Daoy (cell line): ENCODE measurements around the gene SPINDOC. TPM values are rescaled to one million over a fixed set of nuclear protein-coding genes. Genes with fewer than 3 reads are reported as not detected.

Source experiments
- DNase-seq: peaks from one replicate; pipeline ENCODE4 v3.0.0-alpha.2; 2015; ENCODE audit warnings: low read depth
- total RNA-seq: library from RNA; depleted of rRNA; stranded (reverse); fragments of >200 nt; shearing (Covaris generic); gene quantifications from 2 replicates; pipeline ENCODE4 v1.2.3, GENCODE V29; 2014

The SPINDOC gene
- total RNA-seq, 1 experiment from 2014 or later: 41.0 TPM

DNA sequence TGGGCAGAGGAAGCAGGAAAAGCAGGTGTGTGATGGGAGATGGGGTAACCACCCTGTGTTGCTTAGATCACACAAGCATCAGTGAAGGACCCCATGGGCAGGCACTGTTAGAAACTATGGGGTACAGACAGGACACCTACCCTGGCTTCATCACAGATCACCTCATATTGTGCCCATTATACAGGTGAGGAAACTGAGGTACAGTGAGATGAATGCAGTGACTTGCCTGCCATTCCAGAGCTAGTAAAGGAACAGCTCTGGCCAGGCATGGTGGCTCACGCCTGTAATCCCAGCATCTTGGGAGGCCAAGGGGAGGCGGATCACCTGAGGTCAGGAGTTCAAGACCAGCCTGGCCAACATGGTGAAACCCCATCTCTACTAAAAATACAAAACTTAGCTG lies 19.8 kb downstream of the SPINDOC start:
- no peak for DNase-seq

- no peak for DNase-seq
Measured at GRCh38 chr11:63834535-63835157, 21.4 kb downstream of the SPINDOC start.

- no peak for DNase-seq
Measured at GRCh38 chr11:63835158-63835545, 21.9 kb downstream of the SPINDOC start.

DNA sequence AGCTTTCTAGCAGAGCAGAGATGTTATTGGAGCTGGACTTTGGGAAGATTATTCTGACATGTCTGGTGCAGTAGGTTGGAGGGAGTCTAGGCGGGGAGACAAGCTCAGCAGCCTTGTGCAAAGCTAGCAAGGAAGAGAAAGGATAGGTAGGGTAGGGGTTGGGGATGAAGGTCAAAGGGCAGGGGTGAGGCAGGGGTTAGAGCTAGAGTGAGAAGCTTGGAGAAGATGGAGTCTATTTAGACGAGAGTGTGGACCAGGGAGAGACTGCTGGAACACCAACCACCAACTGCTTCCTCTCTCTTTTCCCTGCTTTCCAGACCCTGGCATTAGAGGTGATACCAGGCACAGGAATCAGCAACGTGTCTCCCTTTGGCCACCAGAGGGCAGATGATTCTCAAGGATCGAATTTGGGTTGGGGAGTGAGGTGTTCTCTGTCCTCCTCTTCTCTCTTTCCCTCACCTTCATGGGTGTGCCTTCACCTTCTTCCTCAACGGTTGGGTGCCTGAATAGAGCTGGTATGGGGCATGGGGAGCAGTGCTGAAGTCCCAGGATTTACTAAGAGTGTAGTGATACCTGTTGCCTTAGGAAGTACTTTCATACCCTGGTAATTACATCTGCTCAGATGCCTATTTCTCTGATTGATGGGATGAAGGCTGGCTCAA lies 23.9 kb downstream of the SPINDOC start:
- peak; percentile 69 for DNase-seq

DNA sequence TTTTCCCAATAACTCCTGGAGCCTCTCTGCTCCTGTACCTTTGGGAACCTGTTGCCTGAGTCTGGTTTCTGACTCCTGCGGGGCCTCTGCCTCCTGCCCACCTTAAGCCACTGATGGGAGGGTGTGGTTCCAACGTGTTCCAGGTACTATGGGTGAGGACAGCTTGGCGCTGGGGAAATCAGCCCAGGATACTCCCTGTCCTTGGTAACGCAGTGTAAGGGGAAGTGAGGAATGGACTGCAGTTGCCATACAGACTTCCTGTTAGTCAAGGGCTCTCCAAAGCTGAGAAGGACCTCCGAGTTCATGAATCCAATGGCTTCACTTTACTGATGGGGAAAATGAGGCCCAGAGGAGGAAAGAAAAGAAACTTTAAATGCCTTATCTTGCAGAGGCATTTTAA lies 24.5 kb downstream of the SPINDOC start:
- no peak for DNase-seq

GRCh38 chr11:63838150-63838677 lies 25.0 kb downstream of the SPINDOC start:
- DNase-seq: no peak

- DNase-seq: peak; percentile 96
Measured at GRCh38 chr11:63838678-63839507, 25.6 kb downstream of the SPINDOC start, which contains the start of gene MARK2. TSS of gene MARK2 (plus strand) at chr11:63839110. CDS start at chr11:63839507, 397 bp downstream.

- DNase-seq: peak; percentile 48
Measured at GRCh38 chr11:63839508-63840355, 26.5 kb downstream of the SPINDOC start.

DNA sequence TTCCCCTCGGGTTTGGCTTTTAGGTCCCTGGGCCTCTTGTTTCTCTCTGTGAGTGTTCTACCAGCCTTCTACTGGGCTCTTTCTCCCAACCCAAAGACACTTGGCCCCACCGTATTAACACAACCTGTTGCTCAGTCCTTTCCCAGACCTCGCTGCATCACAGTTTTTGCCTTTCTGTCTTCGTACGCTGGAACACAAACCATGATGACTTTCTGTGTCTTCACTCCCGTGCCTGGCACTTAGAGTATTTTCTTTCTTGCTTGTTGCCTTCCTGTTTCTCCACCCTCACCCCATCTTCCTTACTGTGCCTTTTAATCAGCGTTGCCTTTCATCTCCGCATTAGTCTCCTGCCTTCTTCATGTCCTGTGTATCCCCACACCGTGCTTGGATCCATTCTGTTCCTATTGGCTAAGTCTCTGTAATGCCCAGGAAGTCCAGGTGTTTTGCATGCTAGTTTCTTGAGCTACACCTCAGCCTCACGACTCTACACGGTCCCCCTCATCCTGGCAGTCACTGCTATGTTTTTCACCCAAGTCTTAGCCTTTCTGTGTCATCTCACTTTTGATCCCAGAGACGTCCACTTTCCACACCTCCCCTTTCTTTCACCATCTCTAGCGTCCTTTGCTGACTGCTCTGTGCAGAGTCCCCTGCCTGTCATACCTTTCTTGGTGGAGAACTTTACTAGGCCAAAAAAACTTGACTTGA lies 27.3 kb downstream of the SPINDOC start:
- DNase-seq: no peak

- DNase-seq: peak; percentile 41
Measured at GRCh38 chr11:63841554-63841953, 28.3 kb downstream of the SPINDOC start.

GRCh38 chr11:63843041-63843440 lies 29.8 kb downstream of the SPINDOC start:
- no peak for DNase-seq

DNA sequence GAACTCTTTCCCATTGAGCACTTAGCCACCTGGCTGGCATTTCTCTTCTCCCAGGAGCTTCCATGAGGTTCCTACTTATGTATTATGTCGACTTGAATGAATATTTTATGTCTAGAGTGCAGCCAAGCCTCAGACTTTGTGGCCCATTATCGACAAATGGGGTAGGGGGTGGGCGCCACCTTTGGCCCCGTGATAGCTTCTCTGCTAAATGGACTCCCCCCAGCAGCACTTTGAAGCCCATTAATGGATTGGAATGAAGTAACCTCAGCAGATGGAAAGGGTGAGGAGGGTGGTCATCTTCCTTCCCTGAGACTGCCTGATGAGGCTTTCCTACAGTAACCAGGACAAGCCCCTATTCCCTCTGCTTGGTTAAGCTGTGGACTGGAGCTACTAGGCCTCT lies 31.6 kb downstream of the SPINDOC start:
- no peak for DNase-seq

DNA sequence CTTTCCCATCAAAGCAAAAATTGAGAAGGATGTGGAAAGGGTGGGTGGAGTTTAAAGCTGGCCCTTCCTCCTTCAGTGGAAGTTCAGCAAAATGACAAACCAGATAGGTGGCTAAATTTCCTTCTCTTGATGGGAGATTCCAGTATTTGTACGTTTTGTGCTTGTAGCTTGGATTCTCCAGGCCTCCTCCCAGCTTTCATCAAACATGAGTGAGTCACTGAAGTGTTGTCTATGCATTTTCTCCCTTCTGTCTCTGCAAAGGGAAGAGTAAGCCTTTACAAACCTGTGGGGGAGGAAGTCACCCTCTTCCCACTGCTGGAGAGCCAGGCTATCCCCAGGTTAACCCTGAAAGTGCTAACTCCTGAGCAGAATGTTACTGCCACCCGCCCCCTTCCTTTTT lies 32.0 kb downstream of the SPINDOC start:
- no peak for DNase-seq

GRCh38 chr11:63845911-63846310 lies 32.7 kb downstream of the SPINDOC start:
- DNase-seq: no peak

GRCh38 chr11:63846897-63847296 lies 33.6 kb downstream of the SPINDOC start:
- no peak for DNase-seq

DNA sequence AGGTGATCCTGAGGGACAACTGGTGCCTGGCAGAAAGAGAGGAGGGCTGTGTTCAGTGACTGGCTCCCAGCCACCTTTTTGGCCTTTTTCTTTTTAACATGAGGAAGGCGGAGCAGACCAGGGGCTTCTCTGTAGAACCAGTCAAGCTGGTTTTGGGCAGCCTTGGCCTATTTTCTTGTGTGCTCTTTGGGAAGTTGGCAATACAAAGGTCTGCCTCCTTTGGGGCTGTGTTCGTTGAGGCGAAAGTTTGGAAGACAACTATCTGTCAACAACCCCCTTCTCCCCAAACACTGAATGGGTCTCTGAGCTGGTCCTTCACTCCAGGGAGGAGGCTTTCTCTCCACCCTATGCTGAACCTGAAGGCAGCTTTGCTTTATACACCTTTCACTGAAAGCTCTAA lies 34.1 kb downstream of the SPINDOC start:
- DNase-seq: no peak

GRCh38 chr11:63849691-63850090 lies 36.4 kb downstream of the SPINDOC start:
- no peak for DNase-seq

DNA sequence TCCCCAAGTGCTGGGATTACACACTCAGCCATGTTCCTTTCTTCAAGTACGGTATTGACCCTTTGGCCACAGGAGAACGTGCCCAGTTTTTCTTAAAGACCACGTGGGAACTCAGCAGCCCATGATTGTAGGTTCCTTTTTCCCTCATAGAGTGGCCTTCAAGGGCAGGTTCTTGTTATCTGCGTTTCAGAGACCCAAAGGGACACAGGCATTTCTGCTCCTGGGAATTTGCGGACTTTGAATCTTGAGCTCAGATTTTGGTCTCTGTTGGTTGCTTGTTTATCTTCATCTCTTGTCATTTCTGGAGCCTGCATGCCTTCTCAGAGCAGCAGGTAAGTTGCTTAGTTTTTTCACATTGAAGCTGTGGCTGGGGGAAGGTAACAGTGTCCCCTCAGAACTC lies 37.7 kb downstream of the SPINDOC start:
- no peak for DNase-seq

- no peak for DNase-seq
Measured at GRCh38 chr11:63851364-63851763, 38.1 kb downstream of the SPINDOC start.

DNA sequence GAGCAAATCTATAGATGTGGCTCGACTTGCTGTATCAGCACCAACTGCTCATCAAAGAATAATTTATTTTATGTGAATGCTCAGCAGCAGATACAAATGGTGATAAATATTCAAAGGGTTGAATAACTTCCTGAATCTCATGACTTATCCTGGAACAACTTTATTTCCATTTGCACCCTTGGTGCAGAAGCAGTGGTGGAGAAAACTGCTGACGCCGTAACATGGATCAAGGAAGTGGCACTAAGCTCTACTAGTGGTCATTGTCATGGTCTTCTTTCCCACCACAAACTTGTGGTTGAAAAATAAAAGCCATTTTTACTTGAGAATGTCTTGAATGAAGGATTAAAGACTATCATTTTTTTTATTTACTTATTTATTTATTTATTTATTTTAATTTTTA lies 40.2 kb downstream of the SPINDOC start:
- no peak for DNase-seq

- no peak for DNase-seq
Measured at GRCh38 chr11:63854696-63855095, 41.4 kb downstream of the SPINDOC start.
